Keratinocyte (primary cell): ENCODE results near the gene IFI30. TPM values are rescaled to one million over a fixed set of nuclear protein-coding genes. Genes with fewer than 3 reads are reported as not detected.

Experiments
- DNase-seq: peaks from one replicate; pipeline ENCODE4 v3.0.0-alpha.2; 2011; ENCODE audit warnings: low read depth, missing footprints, low spot score
- FAIRE-seq: peaks from 2 replicates; lab custom pipeline; 2011; peaks lifted over from hg19 to GRCh38; lab: Jason Lieb, UNC
- H2AFZ ChIP-seq: 2 replicates; pipeline ENCODE4 v1.6.0; 2012; ENCODE audit warnings: low read length, control low read depth, inconsistent platforms; ENCODE audit not compliant: control insufficient read depth
- H3K27ac ChIP-seq: 2 replicates; pipeline ENCODE4 v1.5.1; 2011; ENCODE audit warnings: low read length; ENCODE audit not compliant: control insufficient read depth, insufficient read depth
- H3K27me3 ChIP-seq: 3 replicates; pipeline ENCODE4 v1.6.0; 2011; ENCODE audit warnings: low read length; ENCODE audit not compliant: control insufficient read depth, insufficient read depth; ENCODE audit errors: extremely low read depth
- H3K36me3 ChIP-seq, 2 experiments: 2 replicates in 1 of 2; 3 replicates in 1 of 2; pipeline ENCODE4 v1.5.1; 2011; ENCODE audit warnings: low read length in 2 of 2, mild to moderate bottlenecking in 1 of 2; ENCODE audit not compliant: control insufficient read depth in 2 of 2, insufficient read depth in 2 of 2; ENCODE audit errors: extremely low read depth in 1 of 2
- H3K4me1 ChIP-seq: 3 replicates; pipeline ENCODE4 v1.5.1; 2011; ENCODE audit warnings: low read length; ENCODE audit not compliant: control insufficient read depth, insufficient read depth; ENCODE audit errors: extremely low read depth
- H3K4me2 ChIP-seq: 3 replicates; pipeline ENCODE4 v1.6.0; 2011; ENCODE audit warnings: low read depth, low read length; ENCODE audit not compliant: control insufficient read depth, insufficient read depth; ENCODE audit errors: extremely low read depth
- H3K4me3 ChIP-seq, 3 experiments: fragments of 200-600 bp in 1 of 3; sonication (generic) in 1 of 3; 2 replicates in 2 of 3; 3 replicates in 1 of 3; pipeline ENCODE4 v1.5.1; 2011 to 2016; ENCODE audit warnings: low read length in 3 of 3, mild to moderate bottlenecking in 3 of 3, control low read depth in 2 of 3, inconsistent platforms in 1 of 3, low read depth in 1 of 3, mixed read lengths in 1 of 3, mixed run types in 1 of 3, moderate library complexity in 1 of 3; ENCODE audit not compliant: control insufficient read depth in 2 of 3, insufficient read depth in 2 of 3; ENCODE audit errors: extremely low read depth in 1 of 3
- H3K79me2 ChIP-seq: 2 replicates; pipeline ENCODE4 v1.6.0; 2012; ENCODE audit warnings: low read length; ENCODE audit not compliant: control insufficient read depth, insufficient read depth
- H3K9ac ChIP-seq: 3 replicates; pipeline ENCODE4 v1.6.0; 2011; ENCODE audit warnings: low read length; ENCODE audit not compliant: control insufficient read depth, insufficient read depth; ENCODE audit errors: extremely low read depth
- H3K9me1 ChIP-seq: 3 replicates; pipeline ENCODE4 v1.6.0; 2011; ENCODE audit warnings: low read length; ENCODE audit not compliant: control insufficient read depth, insufficient read depth; ENCODE audit errors: extremely low read depth
- H3K9me3 ChIP-seq: 2 replicates; pipeline ENCODE4 v1.5.1; 2012; ENCODE audit warnings: low read depth, low read length; ENCODE audit not compliant: control insufficient read depth
- H4K20me1 ChIP-seq: 3 replicates; pipeline ENCODE4 v1.6.0; 2011; ENCODE audit warnings: low read length; ENCODE audit not compliant: control insufficient read depth, insufficient read depth; ENCODE audit errors: extremely low read depth
- EZH2 ChIP-seq: IDR thresholded peaks from one replicate; pipeline ENCODE4 v1.6.1; 2012; ENCODE audit warnings: inconsistent platforms, mild to moderate bottlenecking, low read length, moderate library complexity
- dilution Hi-C: fragments of 300-500 bp; cut with MboI; formaldehyde crosslinking; loops from one replicate; pipeline ENCODE4 v1.7.0; 2020; ENCODE audit warnings: low sequenced_read_pairs; ENCODE audit not compliant: extremely low pct_ligation_motif_present
- polyA plus RNA-seq, 5 experiments: library from polyadenylated mRNA; depleted of rRNA in 3 of 5; stranded (reverse) in 3 of 5; stranded (forward) in 1 of 5; unstranded in 1 of 5; fragments of >200 nt; gene quantifications; 1 replicate in 1 of 5; 2 replicates in 3 of 5; 3 replicates in 1 of 5; pipeline versions ENCODE4 v1.2.1 to v1.2.3, GENCODE V29; 2011 to 2012; ENCODE audit warnings: missing spikeins in 2 of 5, low read depth in 1 of 5, low replicate concordance in 1 of 5
- TF ChIP-seq, protein P1 (sequence below), 3 experiments: IDR thresholded peaks in 1 of 3; conservative IDR thresholded peaks in 1 of 3; optimal IDR thresholded peaks in 1 of 3; 2 replicates in 2 of 3; 3 replicates in 1 of 3; pipeline versions ENCODE3 to v1.5.1; 2011; ENCODE audit warnings: low read length in 3 of 3, mild to moderate bottlenecking in 3 of 3, moderate library complexity in 2 of 3, control low read depth in 1 of 3, inconsistent platforms in 1 of 3; ENCODE audit not compliant: insufficient read depth in 2 of 3; ENCODE audit errors: extremely low read depth in 1 of 3

The IFI30 gene
- polyA plus RNA-seq, 1 donor (not counting 4 experiments of a cell fraction or from before 2014, with no cell fraction given) = 31.3 TPM

DNA sequence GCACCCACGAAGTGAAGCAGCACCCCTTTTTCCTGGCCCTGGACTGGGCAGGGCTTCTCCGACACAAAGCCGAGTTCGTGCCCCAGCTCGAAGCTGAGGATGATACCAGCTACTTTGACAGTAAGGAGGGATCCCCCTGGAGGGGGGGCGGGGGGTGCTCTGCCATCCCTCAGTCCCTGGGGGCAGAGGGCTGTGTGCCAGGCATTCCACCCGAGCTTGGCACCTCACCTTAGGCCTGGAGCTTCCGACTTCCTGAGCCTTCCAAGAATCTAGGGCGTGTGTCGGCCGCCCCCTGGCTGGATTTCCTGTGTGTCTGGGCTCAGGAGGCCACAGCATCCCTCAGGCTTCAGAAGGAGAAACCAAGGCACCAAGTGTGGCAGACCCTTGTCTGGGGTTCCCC lies 36.4 kb upstream of the IFI30 start:
- DNase-seq (no peak), FAIRE-seq (no peak)
- Histone ChIP-seq H3K9ac (no peak overlapping the region), H3K9me1 (no peaks in the 10 kb centered on the region), H3K4me2 (no peak overlapping the region), H3K27me3 (no peaks in the 10 kb centered on the region), H3K27ac (no peak overlapping the region), H3K4me1 (peaks cover 7% of the 10 kb centered on the region), H2AFZ (no peak overlapping the region), H3K36me3 (peaks cover 0 to 11% of the 10 kb centered on the region in 2 experiments), H3K4me3 (no peak overlapping the region), H3K79me2 (no peaks in the 10 kb centered on the region), H3K9me3 (no peaks in the 10 kb centered on the region), H4K20me1 (no peaks in the 10 kb centered on the region)
- dilution Hi-C loops = no loop called here
- TF ChIP-seq, protein P1, sequence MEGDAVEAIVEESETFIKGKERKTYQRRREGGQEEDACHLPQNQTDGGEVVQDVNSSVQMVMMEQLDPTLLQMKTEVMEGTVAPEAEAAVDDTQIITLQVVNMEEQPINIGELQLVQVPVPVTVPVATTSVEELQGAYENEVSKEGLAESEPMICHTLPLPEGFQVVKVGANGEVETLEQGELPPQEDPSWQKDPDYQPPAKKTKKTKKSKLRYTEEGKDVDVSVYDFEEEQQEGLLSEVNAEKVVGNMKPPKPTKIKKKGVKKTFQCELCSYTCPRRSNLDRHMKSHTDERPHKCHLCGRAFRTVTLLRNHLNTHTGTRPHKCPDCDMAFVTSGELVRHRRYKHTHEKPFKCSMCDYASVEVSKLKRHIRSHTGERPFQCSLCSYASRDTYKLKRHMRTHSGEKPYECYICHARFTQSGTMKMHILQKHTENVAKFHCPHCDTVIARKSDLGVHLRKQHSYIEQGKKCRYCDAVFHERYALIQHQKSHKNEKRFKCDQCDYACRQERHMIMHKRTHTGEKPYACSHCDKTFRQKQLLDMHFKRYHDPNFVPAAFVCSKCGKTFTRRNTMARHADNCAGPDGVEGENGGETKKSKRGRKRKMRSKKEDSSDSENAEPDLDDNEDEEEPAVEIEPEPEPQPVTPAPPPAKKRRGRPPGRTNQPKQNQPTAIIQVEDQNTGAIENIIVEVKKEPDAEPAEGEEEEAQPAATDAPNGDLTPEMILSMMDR (optimal IDR thresholded peaks at IDR 0.05 in 1 of 3, IDR thresholded peaks at IDR 0.05 in 1 of 3, conservative IDR thresholded peaks at IDR 0.05 in 1 of 3; ENCODE audit: extremely low read depth in 1 of 3, insufficient read depth in 2 of 3, low read length in 3 of 3) = peak in 1 of 3 experiments; percentile 18
- no peak for TF ChIP-seq EZH2

DNA sequence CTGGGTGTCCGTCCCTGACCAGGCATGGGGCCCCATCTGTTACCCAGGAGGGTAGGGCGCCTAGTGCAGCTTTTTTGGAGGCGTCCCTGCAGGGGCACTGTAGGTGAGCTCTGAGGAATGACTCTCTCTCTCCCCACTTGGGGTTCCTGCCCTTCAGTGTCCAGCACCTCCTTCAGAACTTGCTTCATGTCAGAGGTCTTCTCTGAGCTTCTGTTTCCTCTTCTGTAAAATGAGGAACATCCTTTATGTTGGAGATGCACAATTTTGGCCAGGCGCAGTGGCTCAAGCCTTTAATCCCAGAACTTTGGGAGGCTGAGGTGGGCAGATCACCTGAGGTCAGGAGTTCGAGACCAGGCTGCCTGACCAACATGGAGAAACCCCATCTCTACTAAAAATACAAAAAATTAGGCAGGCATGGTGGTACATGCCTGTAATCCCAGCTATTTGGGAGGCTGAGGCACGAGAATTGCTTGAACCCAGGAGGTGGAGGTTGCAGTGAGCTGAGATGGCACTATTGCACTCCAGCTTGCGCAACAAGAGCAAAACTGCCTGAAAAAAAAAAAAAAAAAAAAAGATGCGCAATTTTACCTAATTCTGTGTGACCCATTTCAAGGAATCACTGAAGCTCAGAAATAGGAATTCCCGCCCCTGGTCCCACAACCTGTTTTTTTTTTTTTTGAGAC lies 35.8 kb upstream of the IFI30 start:
- TF ChIP-seq, protein P1 (optimal IDR thresholded peaks at IDR 0.05 in 1 of 3, IDR thresholded peaks at IDR 0.05 in 1 of 3, conservative IDR thresholded peaks at IDR 0.05 in 1 of 3; ENCODE audit: extremely low read depth in 1 of 3, insufficient read depth in 2 of 3, low read length in 3 of 3) = no peak
- TF ChIP-seq EZH2 = no peak
- Histone ChIP-seq H3K4me1 (peaks cover 7% of the 10 kb centered on the region), H3K36me3 (peaks cover 0 to 11% of the 10 kb centered on the region in 2 experiments), H3K9me3 (no peaks in the 10 kb centered on the region), H3K4me2 (no peak overlapping the region), H4K20me1 (no peaks in the 10 kb centered on the region), H3K4me3 (no peak overlapping the region), H3K27me3 (no peaks in the 10 kb centered on the region), H2AFZ (no peak overlapping the region), H3K9me1 (no peaks in the 10 kb centered on the region), H3K27ac (no peak overlapping the region), H3K9ac (no peak overlapping the region), H3K79me2 (no peaks in the 10 kb centered on the region)
- dilution Hi-C loops = no loop called here
- FAIRE-seq = no peak
- no peak for DNase-seq
